DND-41 (cell line): ENCODE measurements around the gene SRRM4.

Experiments
- EZH2 ChIP-seq: IDR thresholded peaks from 3 replicates; pipeline ENCODE4 v1.6.1; 2012; ENCODE audit warnings: borderline replicate concordance, low read depth, mild to moderate bottlenecking, moderate library complexity, low read length, inconsistent platforms; ENCODE audit not compliant: severe bottlenecking
- TF ChIP-seq, protein P1 (sequence below): IDR thresholded peaks from 2 replicates; pipeline ENCODE4 v1.5.1; 2012; ENCODE audit warnings: borderline replicate concordance, low read length, moderate library complexity, mild to moderate bottlenecking; ENCODE audit not compliant: poor library complexity, severe bottlenecking; ENCODE audit errors: extremely low read depth

DNA sequence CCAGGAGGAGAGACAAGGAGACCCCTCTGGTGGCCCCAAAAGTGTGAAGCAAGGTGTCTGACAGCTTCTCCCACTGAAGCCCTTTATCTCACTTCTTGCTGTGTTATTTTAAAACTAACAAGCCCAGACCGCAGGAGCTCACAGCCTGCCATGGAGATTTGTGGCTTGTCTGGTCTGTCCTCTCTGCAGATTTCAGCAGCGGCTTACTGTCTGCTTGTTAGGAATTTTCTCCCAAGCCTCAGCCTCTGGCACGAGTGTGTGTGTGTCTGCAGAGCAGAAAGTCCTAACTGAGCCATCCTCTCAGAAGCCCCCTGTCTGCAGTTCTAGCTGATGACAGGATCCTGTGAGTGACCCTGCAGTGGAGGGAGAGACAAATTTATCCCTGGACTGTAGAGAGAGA, 109.5 kb downstream of the SRRM4 start:
- no peak for TF ChIP-seq EZH2
- TF ChIP-seq, protein P1, sequence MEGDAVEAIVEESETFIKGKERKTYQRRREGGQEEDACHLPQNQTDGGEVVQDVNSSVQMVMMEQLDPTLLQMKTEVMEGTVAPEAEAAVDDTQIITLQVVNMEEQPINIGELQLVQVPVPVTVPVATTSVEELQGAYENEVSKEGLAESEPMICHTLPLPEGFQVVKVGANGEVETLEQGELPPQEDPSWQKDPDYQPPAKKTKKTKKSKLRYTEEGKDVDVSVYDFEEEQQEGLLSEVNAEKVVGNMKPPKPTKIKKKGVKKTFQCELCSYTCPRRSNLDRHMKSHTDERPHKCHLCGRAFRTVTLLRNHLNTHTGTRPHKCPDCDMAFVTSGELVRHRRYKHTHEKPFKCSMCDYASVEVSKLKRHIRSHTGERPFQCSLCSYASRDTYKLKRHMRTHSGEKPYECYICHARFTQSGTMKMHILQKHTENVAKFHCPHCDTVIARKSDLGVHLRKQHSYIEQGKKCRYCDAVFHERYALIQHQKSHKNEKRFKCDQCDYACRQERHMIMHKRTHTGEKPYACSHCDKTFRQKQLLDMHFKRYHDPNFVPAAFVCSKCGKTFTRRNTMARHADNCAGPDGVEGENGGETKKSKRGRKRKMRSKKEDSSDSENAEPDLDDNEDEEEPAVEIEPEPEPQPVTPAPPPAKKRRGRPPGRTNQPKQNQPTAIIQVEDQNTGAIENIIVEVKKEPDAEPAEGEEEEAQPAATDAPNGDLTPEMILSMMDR, result no peak
